Esophagus muscularis mucosa (tissue), 4 donors: ENCODE measurements around the gene MRPL1.
A peak's percentile ranks its signal among the peaks of the same experiment; 100 is the strongest.

Experiments used
- EP300 ChIP-seq: sonication (generic); formaldehyde crosslinking; IDR thresholded peaks from one replicate; pipeline ENCODE4 v1.6.1; 2017; ENCODE audit warnings: antibody characterized with exemption
- POLR2A ChIP-seq: fragments of 450-650 bp; IDR thresholded peaks from one replicate; pipeline ENCODE4 v1.6.1; 2017; ENCODE audit warnings: antibody characterized with exemption, moderate library complexity, mild to moderate bottlenecking, low read depth
- POLR2AphosphoS5 ChIP-seq, 2 donors: sonication (generic); formaldehyde crosslinking; IDR thresholded peaks; one replicate each; pipeline ENCODE4 v1.6.1; 2017; ENCODE audit warnings: antibody characterized with exemption in 2 of 2
- TF ChIP-seq, protein P1 (sequence below), 3 experiments: fragments of 200-600 bp in 2 of 3; fragments of 450-650 bp in 1 of 3; sonication (generic) in 2 of 3; IDR thresholded peaks; one replicate each; pipeline ENCODE4 v1.5.1; 2017 to 2019; ENCODE audit warnings: antibody characterized with exemption in 3 of 3, mild to moderate bottlenecking in 2 of 3, moderate library complexity in 1 of 3

- TF ChIP-seq, protein P1, sequence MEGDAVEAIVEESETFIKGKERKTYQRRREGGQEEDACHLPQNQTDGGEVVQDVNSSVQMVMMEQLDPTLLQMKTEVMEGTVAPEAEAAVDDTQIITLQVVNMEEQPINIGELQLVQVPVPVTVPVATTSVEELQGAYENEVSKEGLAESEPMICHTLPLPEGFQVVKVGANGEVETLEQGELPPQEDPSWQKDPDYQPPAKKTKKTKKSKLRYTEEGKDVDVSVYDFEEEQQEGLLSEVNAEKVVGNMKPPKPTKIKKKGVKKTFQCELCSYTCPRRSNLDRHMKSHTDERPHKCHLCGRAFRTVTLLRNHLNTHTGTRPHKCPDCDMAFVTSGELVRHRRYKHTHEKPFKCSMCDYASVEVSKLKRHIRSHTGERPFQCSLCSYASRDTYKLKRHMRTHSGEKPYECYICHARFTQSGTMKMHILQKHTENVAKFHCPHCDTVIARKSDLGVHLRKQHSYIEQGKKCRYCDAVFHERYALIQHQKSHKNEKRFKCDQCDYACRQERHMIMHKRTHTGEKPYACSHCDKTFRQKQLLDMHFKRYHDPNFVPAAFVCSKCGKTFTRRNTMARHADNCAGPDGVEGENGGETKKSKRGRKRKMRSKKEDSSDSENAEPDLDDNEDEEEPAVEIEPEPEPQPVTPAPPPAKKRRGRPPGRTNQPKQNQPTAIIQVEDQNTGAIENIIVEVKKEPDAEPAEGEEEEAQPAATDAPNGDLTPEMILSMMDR (IDR thresholded peaks at IDR 0.05): no peak
- TF ChIP-seq EP300: no peak
- no peak for TF ChIP-seq POLR2A
- TF ChIP-seq POLR2AphosphoS5 (IDR thresholded peaks at IDR 0.05): peak in 1 of 2 donors; percentile 15
These were observed 59.1 kb downstream of the MRPL1 start for GRCh38 chr4:77921701-77922100.
